HepG2 (cell line): ENCODE results near the gene MTHFD1L. TPM values are rescaled to one million over a fixed set of nuclear protein-coding genes. Genes with fewer than 3 reads are reported as not detected.
A peak's percentile ranks its signal among the peaks of the same experiment; 100 is the strongest.
"Not testable (repeated sequence)": the region's sequence is repeated elsewhere in the genome, so short reads cannot be mapped to it uniquely, and the experiment has no call there.

ENCODE experiments used
- ATF2 ChIP-seq: sonication (generic); formaldehyde crosslinking; IDR thresholded peaks from 2 replicates; pipeline ENCODE4 v1.4.0; 2020; ENCODE audit warnings: missing genetic modification reagents
- ELF3 ChIP-seq: IDR thresholded peaks from 2 replicates; pipeline ENCODE4 v1.6.1; 2016; ENCODE audit warnings: missing genetic modification reagents, missing compliant biosample characterization
- FOSL1 ChIP-seq: sonication (generic); formaldehyde crosslinking; IDR thresholded peaks from 2 replicates; pipeline ENCODE4 v1.9.0; 2021; ENCODE audit warnings: missing genetic modification reagents, borderline replicate concordance
- GFI1 ChIP-seq: sonication (generic); formaldehyde crosslinking; IDR thresholded peaks from 2 replicates; pipeline ENCODE4 v1.5.0; 2020; ENCODE audit warnings: missing genetic modification reagents, mild to moderate bottlenecking, borderline replicate concordance
- HNF1B ChIP-seq: sonication (generic); formaldehyde crosslinking; IDR thresholded peaks from 2 replicates; pipeline ENCODE4 v1.5.1; 2020; ENCODE audit warnings: mild to moderate bottlenecking, moderate library complexity, missing genetic modification reagents
- MED1 ChIP-seq: sonication (generic); formaldehyde crosslinking; IDR thresholded peaks from 2 replicates; pipeline ENCODE4 v1.4.0; 2020; ENCODE audit warnings: missing genetic modification reagents
- MIXL1 ChIP-seq: IDR thresholded peaks from 2 replicates; pipeline ENCODE4 v1.6.1; 2016
- NR2C2 ChIP-seq: sonication (generic); formaldehyde crosslinking; IDR thresholded peaks from 2 replicates; pipeline ENCODE4 v1.4.0; 2020; ENCODE audit warnings: missing genetic modification reagents, mild to moderate bottlenecking, moderate library complexity, borderline replicate concordance
- SMC3 ChIP-seq: IDR thresholded peaks from 2 replicates; pipeline ENCODE4 v1.6.1; 2011; ENCODE audit warnings: low read length, improper control_type of control experiment
- SNAPC2 ChIP-seq: sonication (generic); formaldehyde crosslinking; IDR thresholded peaks from 2 replicates; pipeline ENCODE4 v1.8.1; 2022; ENCODE audit warnings: mild to moderate bottlenecking, missing genetic modification reagents
- SOX13 ChIP-seq, 3 experiments: fragments of 450-650 bp in 1 of 3; sonication (generic) in 1 of 3; formaldehyde crosslinking in 1 of 3; IDR thresholded peaks in 2 of 3; conservative IDR thresholded peaks in 1 of 3; 2 replicates each; pipeline versions ENCODE4 v1.5.0 to v1.6.1; 2016 to 2020; ENCODE audit warnings: antibody characterized with exemption in 1 of 3, mild to moderate bottlenecking in 1 of 3, missing compliant biosample characterization in 1 of 3, missing genetic modification reagents in 1 of 3, moderate library complexity in 1 of 3
- TFDP2 ChIP-seq: sonication (generic); formaldehyde crosslinking; IDR thresholded peaks from 2 replicates; pipeline ENCODE4 v1.4.0; 2020; ENCODE audit warnings: missing genetic modification reagents
- TGIF2 ChIP-seq: IDR thresholded peaks from 2 replicates; pipeline ENCODE4 v1.6.1; 2016; ENCODE audit warnings: control low read depth, missing compliant biosample characterization
- YEATS2 ChIP-seq: sonication (generic); formaldehyde crosslinking; IDR thresholded peaks from 2 replicates; pipeline ENCODE4 v1.4.0; 2020; ENCODE audit warnings: missing genetic modification reagents, borderline replicate concordance
- ZBTB21 ChIP-seq: sonication (generic); formaldehyde crosslinking; IDR thresholded peaks from 2 replicates; pipeline ENCODE4 v1.4.0; 2020; ENCODE audit warnings: missing genetic modification reagents
- ZMYM3 ChIP-seq: sonication (generic); formaldehyde crosslinking; IDR thresholded peaks from 2 replicates; pipeline ENCODE4 v1.5.1; 2020; ENCODE audit warnings: mild to moderate bottlenecking, missing genetic modification reagents
- ZNF264 ChIP-seq: sonication (generic); formaldehyde crosslinking; IDR thresholded peaks from 2 replicates; pipeline ENCODE4 v1.4.0; 2020; ENCODE audit warnings: missing genetic modification reagents
- ZNF292 ChIP-seq: sonication (generic); formaldehyde crosslinking; IDR thresholded peaks from 2 replicates; pipeline ENCODE4 v1.8.1; 2022; ENCODE audit warnings: mild to moderate bottlenecking, low read depth, missing genetic modification reagents, borderline replicate concordance
- polyA plus RNA-seq, 8 experiments: library from polyadenylated mRNA; depleted of rRNA in 3 of 8; stranded (reverse) in 7 of 8; unstranded in 1 of 8; fragments of >200 nt; fragmentation: Illumina TruSeq in 4 of 8; extraction: Trizol in 4 of 8; gene quantifications; 2 replicates each; pipeline versions ENCODE4 v1.2.1 to v1.2.3, GENCODE V29; 2011 to 2016; ENCODE audit warnings: low read depth in 4 of 8, missing spikeins in 1 of 8, mixed read lengths in 1 of 8; ENCODE audit not compliant: insufficient read depth in 1 of 8
- total RNA-seq, 5 experiments: library from RNA; depleted of rRNA; stranded (reverse); fragments of >200 nt; fragmentation: Illumina TruSeq; extraction: Trizol; gene quantifications; 2 replicates each; pipeline ENCODE4 v1.2.3, GENCODE V29; 2016; ENCODE audit warnings: low read depth in 1 of 5
- TF ChIP-seq, protein P1 (sequence below): sonication (generic); formaldehyde crosslinking; IDR thresholded peaks from 2 replicates; pipeline ENCODE4 v1.4.0; 2020; ENCODE audit warnings: missing genetic modification reagents
- TF ChIP-seq, protein P2 (sequence below): IDR thresholded peaks from 2 replicates; pipeline ENCODE4 v1.6.1; 2018; ENCODE audit warnings: missing genetic modification reagents, mild to moderate bottlenecking, missing compliant biosample characterization
- TF ChIP-seq, protein P3 (sequence below): sonication (generic); formaldehyde crosslinking; IDR thresholded peaks from 2 replicates; pipeline ENCODE4 v1.4.0; 2020; ENCODE audit warnings: missing genetic modification reagents

Gene MTHFD1L
- total and polyA plus RNA-seq, 2 of the 13 experiments (the other 11 are each of a cell fraction or from before 2014, with no cell fraction given) = 24.0 to 39.6 TPM

DNA sequence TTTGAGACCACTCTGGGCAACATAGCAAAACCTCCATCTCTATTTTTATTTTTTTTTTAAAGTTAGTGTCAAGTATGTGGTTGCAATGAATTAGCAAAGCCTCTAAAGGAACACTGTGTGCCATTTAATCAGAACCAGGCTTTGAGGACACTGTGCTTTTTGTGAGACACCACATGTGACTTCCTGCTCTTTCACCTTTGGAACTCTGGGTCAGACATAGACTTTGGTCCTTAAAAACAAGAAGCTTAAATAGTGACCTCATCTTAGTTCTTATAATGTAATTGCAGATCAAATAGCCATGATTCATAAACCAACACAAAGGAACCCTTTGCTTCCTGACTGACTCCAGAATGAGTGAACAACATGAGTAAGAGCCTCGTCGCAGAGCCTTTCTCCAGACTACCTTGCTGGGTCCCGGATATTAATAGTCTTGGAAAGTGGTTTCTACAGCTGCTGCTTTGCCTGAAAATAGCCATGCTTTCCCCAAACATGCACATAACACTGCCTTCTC, 170.8 kb downstream of the MTHFD1L start (continued):
- TF ChIP-seq, protein P1, sequence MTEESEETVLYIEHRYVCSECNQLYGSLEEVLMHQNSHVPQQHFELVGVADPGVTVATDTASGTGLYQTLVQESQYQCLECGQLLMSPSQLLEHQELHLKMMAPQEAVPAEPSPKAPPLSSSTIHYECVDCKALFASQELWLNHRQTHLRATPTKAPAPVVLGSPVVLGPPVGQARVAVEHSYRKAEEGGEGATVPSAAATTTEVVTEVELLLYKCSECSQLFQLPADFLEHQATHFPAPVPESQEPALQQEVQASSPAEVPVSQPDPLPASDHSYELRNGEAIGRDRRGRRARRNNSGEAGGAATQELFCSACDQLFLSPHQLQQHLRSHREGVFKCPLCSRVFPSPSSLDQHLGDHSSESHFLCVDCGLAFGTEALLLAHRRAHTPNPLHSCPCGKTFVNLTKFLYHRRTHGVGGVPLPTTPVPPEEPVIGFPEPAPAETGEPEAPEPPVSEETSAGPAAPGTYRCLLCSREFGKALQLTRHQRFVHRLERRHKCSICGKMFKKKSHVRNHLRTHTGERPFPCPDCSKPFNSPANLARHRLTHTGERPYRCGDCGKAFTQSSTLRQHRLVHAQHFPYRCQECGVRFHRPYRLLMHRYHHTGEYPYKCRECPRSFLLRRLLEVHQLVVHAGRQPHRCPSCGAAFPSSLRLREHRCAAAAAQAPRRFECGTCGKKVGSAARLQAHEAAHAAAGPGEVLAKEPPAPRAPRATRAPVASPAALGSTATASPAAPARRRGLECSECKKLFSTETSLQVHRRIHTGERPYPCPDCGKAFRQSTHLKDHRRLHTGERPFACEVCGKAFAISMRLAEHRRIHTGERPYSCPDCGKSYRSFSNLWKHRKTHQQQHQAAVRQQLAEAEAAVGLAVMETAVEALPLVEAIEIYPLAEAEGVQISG (CRISPR knock-in tag) = 0 out of 2 replicates have a peak, but pooled peaks have one; percentile 13
- TF ChIP-seq, protein P2, sequence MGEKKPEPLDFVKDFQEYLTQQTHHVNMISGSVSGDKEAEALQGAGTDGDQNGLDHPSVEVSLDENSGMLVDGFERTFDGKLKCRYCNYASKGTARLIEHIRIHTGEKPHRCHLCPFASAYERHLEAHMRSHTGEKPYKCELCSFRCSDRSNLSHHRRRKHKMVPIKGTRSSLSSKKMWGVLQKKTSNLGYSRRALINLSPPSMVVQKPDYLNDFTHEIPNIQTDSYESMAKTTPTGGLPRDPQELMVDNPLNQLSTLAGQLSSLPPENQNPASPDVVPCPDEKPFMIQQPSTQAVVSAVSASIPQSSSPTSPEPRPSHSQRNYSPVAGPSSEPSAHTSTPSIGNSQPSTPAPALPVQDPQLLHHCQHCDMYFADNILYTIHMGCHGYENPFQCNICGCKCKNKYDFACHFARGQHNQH (CRISPR knock-in tag) = peak; percentile 79; the same call in 1 of the 2 replicates
- TF ChIP-seq NR2C2 (CRISPR knock-in tag) (peak; percentile 60), GFI1 (CRISPR knock-in tag) (peak; percentile 83), ZMYM3 (CRISPR knock-in tag) (peak; percentile 20; the same call in 1 of the 2 replicates), ZNF264 (CRISPR knock-in tag) (peak; percentile 75), SOX13 (CRISPR knock-in tag; conservative IDR thresholded peaks at IDR 0.05 in 1 of 2, IDR thresholded peaks at IDR 0.05 in 1 of 2) (peak in 1 of 2 experiments; percentile 78; a peak in 2 of 4 replicates), SNAPC2 (CRISPR knock-in tag) (0 out of 2 replicates have a peak, but pooled peaks have one; percentile 47), ELF3 (CRISPR knock-in tag) (peak; percentile 93; the same call in 1 of the 2 replicates), MIXL1 (CRISPR knock-in tag) (peak; percentile 91), ZBTB21 (CRISPR knock-in tag) (peak; percentile 86; the same call in 1 of the 2 replicates), TFDP2 (CRISPR knock-in tag) (0 out of 2 replicates have a peak, but pooled peaks have one; percentile 38), SMC3 (peak; percentile 19; the same call in 1 of the 2 replicates), ATF2 (CRISPR knock-in tag) (peak; percentile 94), TGIF2 (0 out of 2 replicates have a peak, but pooled peaks have one; percentile 61), MED1 (CRISPR knock-in tag) (peak; percentile 96), ZNF292 (CRISPR knock-in tag) (peak; percentile 52; the same call in 1 of the 2 replicates), YEATS2 (CRISPR knock-in tag) (peak; percentile 60; the same call in 1 of the 2 replicates), HNF1B (CRISPR knock-in tag) (peak; percentile 51; the same call in 1 of the 2 replicates), FOSL1 (peak; percentile 29; the same call in 1 of the 2 replicates)
- TF ChIP-seq SOX13 (IDR thresholded peaks at IDR 0.05) = not testable (repeated sequence)
- TF ChIP-seq, protein P3, sequence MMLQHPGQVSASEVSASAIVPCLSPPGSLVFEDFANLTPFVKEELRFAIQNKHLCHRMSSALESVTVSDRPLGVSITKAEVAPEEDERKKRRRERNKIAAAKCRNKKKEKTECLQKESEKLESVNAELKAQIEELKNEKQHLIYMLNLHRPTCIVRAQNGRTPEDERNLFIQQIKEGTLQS (CRISPR knock-in tag) = peak; percentile 64
